IPS DF 4.7 (cell line): ENCODE data around the gene AVP.
"Not testable (repeated sequence)": the region's sequence is repeated elsewhere in the genome, so short reads cannot be mapped to it uniquely, and the experiment has no call there.

Experiments
- DNase-seq: peaks from one replicate; pipeline ENCODE4 v3.0.0-alpha.2; 2013; ENCODE audit warnings: low spot score; ENCODE audit errors: extremely low read depth

The AVP gene

DNA sequence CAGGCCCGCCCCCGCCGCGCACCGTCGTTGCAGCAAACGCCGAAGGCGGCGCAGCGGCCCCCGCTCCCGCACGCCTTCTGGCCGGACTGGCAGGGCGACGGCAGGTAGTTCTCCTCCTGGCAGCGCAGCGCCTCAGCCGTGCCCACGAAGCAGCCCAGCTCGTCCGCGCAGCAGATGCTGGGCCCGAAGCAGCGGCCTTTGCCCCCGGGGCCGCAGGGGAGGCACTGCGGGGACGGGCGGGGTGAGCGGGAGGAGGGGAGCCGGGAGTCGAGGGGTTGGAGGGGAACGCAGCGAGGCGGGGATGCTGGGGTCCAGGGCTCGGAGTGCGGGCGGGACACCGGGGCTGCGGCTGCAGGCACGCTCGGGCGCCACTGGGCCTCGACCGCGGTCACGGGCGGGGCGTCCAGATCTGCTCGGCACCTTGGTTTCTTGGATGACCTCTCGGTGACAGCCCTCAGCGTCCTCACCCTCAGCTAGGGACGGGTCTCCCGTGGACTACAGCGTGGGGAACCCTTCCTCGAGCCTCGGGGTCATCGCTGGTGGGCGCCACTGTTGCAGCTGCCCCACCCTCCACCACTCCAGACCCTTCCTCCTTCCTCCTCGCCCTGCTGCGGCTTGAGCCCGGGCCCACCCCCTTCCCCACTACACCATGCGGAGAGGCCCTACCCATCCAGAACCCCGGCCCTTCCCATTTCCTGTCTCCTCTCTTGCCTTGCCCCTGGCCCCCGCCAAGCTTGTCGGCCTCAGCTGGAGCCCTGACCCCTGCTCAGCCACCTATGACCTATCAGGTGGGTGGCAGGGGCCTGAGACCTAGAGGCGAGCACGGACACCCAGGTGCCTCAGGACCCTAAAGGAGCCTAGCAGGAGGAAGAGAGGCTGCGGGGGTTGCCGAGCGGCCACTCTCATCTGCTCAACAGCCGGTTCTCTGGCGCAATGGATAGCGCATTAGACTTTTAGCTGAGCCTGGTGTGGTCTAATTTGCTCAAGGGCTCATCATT lies 1.3 kb downstream of the AVP start:
- DNase-seq: no peak

DNA sequence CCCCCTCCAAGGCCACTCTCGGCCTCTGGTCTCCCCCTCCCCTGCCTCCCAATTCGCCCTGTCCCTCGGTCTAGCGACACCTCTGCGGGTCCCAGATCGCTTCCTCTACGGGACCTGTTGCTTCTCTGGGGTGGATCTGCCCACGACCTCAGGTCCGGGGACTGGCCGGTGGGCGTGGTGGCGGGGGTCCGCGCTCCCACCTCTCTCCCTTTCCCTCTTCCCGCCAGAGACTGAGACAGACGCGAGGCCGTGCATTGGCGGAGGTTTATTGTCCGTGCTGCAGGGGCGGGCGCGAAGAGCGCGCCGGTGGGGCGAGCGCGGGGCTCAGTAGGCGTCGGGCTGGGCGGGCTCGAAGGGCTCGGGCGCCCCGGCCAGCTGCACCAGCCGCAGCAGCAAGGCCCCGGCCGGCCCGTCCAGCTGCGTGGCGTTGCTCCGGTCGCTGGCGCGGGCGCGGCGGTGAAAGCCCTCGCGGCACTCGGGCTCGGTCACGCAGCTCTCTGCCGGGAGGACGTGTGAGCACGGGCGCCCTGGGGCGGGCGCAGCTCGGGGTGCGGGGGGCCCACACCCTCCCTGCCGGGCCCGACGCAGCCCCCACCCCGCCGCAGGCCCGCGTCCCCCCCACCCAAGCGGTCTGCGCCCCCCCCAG lies 2.1 kb downstream of the AVP start:
- DNase-seq: no peak

DNA sequence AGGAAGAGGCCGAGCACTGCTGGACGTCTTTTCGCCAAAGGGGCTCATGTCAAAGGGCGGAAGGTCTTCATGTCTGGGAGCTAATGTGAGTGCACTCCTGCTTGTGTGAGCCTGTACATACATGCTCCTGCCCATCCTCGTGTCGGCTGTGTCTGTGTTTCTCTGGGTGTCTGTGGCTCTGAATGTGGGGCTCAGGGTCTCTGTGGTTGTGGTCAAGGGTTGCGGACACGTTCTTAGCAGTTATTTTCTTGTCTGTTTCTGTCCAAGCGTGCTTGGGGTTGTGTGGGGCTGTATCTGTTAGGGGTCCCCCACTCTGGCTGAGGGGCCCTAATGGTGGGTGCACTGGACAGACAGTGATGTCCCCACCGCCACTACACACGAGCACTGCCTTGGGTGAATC lies 2.9 kb downstream of the AVP start:
- no peak for DNase-seq

DNA sequence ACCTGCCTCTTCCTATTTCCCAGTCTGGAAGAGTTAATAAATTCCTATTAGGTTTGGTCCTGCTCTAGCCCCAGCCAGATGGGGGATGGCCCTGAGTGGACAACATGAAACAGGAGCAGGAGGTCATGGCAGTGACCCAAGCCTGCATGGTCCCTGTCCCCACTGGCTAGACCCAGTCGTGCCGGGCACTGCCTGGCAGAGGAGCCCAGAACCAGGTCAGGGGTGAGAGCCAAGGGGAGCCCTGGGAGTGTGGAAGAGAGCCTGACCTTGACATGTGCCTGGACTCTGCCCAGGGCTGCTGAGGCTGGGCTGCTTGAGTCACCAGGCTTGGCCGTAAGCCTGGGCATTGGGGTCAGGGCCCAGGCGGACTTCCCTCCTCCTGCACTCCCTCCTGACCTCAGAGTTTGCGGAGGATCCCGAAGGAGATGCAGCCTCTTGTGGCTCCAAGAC lies 3.6 kb downstream of the AVP start:
- DNase-seq: no peak

DNA sequence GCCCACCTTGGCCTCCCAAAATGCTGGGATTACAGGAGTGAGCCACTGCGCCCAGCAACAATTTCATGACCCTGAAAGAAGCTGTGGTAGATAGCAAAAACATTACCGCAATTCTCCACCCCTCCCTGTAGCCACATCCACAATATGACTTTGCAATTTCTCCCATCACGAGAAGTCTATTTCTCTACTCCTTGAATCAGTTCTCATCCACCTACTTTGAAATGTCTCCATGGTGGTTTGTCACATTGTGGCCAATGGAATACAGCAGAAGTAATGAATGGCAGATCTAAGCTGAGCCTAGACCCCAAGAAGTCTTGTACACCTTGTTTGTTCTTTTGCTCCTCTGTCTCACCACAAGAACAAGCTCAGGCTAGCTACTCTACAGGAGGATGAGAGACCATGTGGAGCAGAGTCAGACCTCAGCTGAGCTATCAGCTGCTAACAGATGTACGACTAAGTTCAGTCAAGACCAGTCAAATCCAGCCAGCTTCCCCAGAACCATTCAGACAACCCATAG lies 6.8 kb downstream of the AVP start:
- no peak for DNase-seq

DNA sequence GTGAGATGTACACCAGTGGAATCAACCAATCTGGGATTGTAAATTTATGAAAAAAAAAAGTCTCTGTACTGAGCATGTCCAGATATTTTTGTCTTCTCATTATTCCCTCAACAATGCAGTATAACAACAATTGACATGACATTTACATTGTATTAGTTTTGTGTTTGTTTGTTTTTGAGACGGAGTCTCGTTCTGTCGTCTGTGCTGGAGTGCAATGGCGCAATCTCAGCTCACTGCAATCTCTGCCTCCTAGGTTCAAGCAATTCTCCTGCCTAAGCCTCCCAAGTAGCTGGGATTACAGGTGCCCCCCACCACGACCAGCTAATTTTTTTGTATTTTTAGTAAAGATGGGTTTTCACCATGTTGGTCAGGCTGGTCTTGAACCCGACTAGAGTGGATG lies 9.2 kb downstream of the AVP start:
- DNase-seq: not testable (repeated sequence)

DNA sequence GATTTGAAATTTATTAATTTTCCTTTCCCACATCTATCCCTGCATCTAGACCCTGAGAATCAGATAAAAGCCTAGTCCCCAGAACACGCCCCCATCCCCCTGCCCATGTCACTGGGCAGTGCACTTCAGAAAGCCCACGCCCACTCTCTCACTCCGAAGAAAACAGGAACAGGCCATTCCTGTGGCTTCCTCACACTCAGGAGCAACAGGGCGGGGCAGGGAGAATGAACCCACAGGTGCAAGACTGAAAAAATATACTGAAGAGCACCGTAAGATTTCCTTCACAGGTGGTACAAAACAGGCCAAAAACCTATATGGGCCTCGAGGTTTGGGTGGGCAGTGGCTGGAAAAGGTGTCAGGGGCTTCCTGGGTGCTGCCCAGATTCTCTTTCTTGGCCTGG lies 9.7 kb downstream of the AVP start:
- DNase-seq: no peak

DNA sequence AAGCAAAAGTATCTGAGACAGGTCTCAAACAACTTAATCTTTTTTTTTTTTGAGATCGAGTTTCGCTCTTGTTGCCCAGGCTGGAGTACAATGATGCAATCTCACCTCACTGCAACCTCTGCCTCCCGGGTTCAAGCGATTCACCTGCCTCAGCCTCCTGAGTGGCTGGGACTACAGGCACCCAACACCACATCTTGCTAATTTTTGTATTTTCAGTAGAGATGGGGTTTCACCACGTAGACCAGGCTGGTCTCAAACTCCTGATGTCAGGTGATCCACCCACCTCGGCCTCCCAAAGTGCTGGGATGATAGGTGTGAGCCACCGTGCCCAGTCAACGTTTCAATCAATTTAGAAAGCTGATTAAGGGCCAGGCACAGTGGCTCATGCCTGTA lies 11.3 kb downstream of the AVP start:
- not testable (repeated sequence) for DNase-seq

DNA sequence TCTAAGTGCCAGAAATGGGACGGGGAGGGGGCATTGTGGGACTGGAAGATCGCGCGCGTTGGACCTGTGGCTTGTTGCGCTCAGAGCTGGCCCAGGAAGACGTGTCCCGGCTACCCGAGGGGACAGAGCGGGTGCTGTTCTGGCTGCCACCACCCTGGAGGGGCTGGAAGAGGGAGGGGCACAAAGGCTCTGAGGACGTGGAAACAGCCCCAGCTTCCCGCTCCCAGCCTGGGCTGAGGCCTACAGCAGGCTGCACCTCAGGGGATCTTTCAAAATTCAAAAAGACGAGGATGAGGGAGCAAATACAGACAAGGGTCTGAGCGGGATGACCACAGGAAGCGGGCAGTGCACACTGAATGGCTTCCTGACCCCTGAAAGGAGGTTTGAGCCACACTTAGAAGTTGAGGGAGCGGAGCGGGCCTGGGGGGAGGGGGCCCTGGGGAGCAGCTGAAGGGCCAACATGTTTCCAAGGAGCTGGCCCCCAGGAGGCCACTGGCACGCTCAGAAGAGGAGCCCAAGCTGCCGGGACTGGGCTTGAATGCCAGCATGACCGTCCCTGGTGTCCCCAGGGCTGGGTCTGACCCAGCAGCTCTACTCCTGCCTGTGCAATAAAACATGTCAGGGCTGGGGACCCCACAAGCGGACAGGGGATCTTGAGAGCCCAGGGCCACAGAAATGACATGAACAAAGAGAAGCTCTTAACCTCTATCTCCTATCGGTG lies 11.8 kb downstream of the AVP start:
- DNase-seq: no peak

DNA sequence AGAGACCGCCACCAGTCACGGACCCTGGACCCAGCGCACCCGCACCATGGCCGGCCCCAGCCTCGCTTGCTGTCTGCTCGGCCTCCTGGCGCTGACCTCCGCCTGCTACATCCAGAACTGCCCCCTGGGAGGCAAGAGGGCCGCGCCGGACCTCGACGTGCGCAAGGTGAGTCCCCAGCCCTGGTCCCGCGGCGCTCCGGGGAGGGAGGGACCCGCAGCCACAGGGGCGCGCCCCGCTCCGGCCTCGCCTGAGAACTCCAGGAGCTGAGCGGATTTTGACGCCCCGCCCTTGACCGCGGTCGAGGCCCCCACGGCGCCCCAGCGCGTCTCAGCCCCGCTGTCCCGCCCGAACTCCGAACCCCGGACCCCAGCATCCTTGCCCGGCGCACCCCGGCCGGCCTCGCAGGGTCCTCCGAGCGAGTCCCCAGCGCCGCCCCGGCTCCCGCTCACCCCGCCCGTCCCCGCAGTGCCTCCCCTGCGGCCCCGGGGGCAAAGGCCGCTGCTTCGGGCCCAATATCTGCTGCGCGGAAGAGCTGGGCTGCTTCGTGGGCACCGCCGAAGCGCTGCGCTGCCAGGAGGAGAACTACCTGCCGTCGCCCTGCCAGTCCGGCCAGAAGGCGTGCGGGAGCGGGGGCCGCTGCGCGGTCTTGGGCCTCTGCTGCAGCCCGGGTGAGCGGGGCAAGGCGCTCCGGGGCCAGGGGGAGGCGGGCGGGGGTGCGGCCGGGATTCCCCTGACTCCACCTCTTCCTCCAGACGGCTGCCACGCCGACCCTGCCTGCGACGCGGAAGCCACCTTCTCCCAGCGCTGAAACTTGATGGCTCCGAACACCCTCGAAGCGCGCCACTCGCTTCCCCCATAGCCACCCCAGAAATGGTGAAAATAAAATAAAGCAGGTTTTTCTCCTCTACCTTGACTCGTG lies 12.7 kb downstream of the AVP start, which contains the start of gene OXT:
OXT (plus strand) TSS at position 11 of the 920 bp plus-strand sequence; CDS start at position 47, 36 bp downstream.
- DNase-seq: no peak

DNA sequence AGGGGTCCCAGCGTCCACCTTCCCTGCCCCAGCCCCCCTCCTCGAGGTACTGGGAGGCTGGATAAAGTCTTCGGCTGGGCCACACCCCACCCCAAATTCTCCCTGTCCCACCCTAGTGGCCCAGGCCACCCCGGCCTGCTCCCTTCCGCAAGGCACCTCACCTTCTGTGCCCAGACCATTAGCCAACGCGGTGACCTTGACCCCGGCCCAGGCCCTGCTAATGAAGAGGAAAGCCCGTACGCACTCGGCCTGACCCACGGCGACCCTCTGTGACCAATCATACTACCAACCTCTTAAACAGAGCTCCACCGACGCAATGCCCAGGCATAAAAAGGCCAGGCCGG lies 13.3 kb downstream of the AVP start:
- no peak for DNase-seq

DNA sequence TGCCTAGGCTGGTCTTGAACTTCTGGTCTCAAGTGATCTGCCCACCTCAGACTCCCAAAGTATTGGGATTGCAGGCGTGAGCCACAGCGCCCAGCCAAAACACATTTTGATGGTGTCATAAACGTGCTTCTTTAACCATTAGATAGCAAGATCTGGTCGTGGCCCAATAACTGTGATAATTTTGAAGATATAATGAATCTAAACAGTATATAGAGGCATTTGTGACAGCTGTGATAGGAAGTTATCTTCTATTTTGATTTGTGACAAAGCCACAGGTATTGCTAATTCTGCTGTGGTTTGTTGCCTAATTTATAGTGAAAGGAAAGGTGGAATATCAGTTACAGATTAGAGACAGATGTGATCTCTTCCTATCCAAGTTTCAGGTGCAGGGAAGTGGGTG lies 13.8 kb downstream of the AVP start:
- DNase-seq: no peak

DNA sequence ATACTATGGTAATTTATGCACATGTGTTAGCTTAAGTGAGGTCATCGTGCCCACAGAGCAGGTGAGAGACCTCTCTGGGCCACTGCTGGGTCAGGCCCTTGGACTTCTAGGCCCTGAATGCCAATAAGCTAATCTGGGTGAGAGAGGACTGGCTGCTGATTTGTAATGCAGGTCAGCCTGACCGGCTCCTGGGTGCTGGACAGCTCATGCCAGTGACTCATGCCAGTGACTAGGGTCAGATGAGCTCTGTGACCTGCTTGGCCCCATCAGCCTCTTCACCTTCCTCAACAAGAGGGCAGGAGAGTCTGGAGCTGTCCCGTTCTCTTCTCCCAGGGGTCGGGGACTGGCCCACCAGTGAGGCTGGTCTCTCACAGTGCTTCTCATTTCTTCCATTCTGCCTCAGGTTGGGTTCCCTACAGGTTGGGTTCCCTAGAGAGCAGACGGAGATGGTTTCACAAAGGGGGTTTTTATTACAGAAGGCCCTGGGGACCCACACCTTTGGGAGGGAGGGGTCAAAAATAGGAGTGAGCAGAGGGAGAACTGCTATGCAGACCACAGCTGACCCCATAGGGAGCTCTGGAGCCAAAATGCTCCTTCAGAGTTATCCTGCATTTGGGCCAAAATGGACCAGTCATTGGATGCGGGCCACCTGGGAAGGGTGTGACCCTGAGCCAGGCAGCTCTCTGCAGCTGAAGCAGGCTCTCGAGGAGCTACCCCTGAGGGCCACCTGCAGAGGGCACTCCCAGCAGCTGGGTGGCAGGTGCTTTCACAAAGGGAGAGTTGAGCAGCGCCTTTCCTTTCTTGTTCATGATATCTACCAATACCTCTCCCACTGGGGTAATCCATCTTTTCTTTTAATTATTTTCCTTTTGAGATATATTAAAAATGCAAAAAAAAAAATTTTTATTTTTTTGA lies 15.3 kb downstream of the AVP start:
- DNase-seq: no peak

DNA sequence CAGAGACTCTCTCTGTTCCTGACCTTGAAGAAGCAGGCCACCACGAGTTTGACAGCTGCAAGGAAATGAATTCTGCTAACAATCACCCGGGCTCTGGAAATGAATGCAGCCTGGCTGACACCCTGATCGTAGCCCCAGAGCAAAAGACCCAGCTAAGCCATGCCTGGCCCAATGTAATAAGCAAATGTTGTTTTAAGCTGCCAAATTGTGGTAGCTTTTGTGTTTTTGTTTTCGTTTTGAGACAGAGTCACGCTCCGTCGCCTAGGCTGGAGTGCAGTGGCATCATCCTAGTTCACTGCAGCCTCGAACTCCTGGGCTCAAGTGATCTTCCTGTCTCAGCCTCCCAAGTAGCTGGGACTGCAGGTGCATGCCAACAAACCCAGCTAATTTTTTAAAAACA lies 16.4 kb downstream of the AVP start:
- no peak for DNase-seq

DNA sequence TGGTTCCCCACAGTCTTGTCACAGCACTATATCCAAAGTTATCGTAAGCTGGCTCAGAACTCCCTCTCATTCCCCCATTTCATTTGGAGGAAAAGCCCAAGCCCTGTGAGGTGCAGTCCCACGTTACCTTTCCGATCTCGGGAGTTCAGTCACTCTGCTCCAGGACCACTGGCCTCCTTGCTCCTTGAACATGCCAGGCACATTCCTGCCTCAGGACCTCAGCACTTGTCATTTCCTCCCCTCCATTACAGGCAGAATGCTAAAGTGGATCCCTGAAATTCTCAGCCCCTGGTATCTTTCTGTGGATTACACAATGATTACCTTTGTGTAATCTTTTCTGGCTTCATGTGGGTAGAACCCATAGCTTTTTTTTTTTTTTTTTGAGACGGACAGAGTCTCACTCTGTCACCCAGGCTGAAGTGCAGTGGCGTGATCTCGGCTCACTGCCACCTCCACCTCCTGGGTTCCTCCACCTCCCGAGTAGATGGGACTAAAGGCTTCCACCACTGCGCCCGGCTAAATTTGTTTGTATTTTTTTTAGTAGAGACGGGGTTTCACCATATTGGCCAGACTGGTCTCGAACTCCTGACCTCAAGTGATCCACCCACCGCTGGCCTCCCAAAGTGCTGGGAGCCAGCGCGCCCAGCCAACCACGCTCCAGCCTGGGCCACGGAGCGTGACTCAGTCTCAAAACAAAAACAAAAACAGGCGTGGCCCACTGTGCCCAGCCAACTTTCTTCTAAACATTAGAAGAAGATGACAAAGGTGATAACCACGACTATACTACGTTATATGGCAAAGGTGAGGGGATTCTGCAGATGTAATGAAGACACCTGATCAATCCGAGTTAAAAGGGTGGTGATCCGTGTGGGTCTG lies 17.1 kb downstream of the AVP start:
- no peak for DNase-seq

DNA sequence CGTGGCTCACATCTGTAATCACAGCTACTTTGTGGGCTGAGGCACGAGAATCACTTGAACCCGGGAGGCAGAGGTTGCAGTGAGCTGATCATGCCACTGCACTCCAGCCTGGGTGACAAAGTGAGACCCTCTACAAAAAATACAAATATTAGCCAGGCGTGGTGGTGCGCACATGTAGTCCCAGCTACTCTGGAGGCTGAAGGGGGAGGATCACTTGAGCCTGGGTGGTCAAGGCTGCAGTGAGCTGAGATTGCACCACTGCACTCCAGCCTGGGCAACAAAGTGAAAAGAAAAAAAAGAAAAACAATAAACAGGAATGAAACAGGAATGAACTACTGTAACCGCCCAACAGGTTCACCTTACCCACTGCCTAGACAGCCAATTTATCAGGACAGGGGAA lies 20.4 kb downstream of the AVP start:
- not testable (repeated sequence) for DNase-seq

DNA sequence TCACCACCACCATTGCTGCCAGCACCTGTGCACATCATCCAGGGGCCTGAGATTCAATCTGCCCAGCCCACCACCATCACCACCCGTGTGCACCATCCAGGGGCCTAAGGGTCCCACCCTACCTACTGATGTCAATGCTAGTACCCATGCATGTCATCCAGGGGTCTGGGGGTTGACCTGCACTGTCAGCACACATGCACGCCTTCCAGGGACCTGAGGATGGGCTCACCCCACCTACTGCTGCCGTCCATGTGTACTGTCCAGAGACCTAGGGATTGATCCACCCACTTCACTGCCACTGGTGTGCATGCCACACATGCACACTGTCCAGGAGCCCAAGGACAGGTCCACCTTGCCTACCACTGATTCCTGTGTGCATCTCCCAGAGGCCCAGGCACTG lies 25.0 kb downstream of the AVP start:
- DNase-seq: no peak

DNA sequence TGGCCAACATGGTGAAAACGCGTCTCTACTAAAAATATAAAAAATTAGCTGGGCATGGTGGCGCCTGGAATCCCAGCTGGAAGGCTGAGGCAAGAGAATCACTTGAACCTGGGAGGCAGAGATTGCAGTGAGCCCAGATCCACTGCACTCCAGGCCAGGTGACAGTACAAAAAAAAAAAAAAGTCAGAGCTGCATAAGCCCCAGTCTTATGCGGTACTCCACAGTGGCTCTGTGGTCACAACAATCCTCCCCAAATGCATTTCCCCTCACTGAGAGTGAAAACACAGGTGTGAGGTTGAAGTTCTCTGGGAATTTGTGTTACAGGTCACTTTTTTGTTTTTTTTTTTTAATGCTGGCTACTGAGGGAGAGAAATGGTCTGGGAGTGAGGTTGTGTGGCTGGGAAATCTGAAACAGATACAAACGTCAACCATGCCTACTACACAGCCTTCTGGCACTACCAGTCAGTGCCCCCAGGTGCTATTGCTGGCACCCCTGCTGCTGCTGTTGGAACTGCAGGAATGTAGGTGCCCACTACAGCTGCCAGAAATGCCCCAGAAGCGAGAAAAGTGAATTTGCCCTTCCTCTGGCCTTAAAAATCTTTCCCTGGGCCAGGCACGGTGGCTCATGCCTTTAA lies 33.0 kb downstream of the AVP start:
- DNase-seq: no peak
